GM12872 (cell line): ENCODE data around the gene ATP6V0B.

Experiments
- TF ChIP-seq, protein P1 (sequence below): IDR thresholded peaks from 3 replicates; pipeline ENCODE4 v1.5.1; 2011; ENCODE audit warnings: low read depth, mild to moderate bottlenecking, low read length, moderate library complexity; ENCODE audit not compliant: insufficient read depth

ATP6V0B gene

DNA sequence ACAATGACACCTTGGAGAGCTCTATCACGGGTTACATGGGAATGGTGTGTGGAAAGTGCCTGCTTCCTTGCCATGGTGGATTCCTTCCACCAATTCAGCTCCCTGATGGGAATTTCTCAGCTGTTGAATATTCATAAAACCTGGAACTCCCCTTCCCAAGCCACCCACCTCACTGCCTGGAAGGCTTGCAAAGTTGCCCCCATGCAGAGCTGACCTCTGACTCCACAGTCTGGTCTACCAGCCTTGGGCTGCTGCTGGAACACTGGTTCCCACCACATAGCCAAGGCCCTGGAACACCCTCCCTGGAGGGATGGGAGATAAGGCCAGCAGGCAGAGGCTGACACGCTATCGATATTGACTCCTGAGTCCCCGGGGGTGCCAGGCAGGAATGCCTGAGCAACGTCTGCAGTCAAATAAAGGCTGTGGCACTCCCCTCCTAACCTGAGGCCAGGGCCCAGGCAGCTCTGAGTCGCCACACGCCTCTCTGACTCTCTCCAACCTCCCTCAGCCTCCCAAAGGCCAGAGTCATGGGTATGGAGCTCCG, 25.4 kb downstream of the ATP6V0B start:
- TF ChIP-seq, protein P1, sequence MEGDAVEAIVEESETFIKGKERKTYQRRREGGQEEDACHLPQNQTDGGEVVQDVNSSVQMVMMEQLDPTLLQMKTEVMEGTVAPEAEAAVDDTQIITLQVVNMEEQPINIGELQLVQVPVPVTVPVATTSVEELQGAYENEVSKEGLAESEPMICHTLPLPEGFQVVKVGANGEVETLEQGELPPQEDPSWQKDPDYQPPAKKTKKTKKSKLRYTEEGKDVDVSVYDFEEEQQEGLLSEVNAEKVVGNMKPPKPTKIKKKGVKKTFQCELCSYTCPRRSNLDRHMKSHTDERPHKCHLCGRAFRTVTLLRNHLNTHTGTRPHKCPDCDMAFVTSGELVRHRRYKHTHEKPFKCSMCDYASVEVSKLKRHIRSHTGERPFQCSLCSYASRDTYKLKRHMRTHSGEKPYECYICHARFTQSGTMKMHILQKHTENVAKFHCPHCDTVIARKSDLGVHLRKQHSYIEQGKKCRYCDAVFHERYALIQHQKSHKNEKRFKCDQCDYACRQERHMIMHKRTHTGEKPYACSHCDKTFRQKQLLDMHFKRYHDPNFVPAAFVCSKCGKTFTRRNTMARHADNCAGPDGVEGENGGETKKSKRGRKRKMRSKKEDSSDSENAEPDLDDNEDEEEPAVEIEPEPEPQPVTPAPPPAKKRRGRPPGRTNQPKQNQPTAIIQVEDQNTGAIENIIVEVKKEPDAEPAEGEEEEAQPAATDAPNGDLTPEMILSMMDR, result no peak

- TF ChIP-seq, protein P1, result no peak
These were observed 27.4 kb downstream of the ATP6V0B start for GRCh38 chr1:44002165-44002564.

GRCh38 chr1:44002606-44003157, 27.9 kb downstream of the ATP6V0B start:
- TF ChIP-seq, protein P1, result peak; percentile 36; the same call in 2 of the 3 replicates

GRCh38 chr1:44008259-44008658, 33.5 kb downstream of the ATP6V0B start:
- TF ChIP-seq, protein P1, result no peak

DNA sequence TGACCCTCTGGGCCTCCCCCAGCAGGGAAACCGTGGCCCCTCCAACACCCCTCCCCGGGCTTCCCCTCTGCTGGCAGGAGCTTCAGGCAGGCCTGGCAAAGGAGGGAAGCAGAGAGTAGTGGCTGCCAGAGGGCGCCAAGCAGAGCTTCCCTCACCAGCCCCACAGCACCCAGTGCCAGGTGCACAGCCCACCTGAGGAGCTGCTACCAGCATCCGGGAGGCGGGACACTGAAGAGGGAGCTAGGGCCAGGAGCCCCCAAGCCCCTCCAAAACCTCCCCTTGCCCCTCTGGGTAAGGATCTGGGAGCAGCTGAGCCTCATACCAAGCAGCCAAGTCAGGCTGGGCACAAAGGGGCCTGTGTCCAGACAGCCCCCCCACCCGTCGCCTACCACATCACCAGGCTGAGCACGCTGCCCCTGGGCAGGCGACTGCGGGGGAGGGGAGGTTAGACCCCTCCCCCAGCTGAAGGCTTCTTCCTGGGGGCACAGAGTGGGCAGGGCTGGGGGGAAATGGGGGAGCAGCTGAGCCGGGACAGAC, 36.2 kb downstream of the ATP6V0B start:
- TF ChIP-seq, protein P1, result no peak

DNA sequence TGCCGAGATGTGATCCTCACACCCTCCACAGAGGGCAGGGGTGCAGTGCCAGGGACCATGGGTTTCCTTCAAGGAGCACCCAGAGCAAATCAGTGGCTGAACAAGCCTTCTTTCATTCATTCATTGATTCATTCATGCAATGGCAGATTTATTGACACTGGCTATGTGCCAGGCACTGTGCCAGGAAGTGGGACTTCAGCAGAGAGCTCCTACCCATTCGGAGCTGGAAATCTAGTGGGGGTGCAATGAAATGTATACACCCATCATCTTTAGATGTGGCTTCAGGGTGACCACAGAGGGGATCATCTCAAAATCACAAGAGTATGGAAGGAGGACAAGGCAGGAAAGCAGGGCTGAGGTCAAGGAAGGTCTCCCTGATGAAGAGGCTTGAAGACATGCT, 37.6 kb downstream of the ATP6V0B start:
- TF ChIP-seq, protein P1, result no peak

- TF ChIP-seq, protein P1, result no peak
These were observed 38.3 kb downstream of the ATP6V0B start for GRCh38 chr1:44012941-44013609.
